NCI-H748 (cell line): Measurements from ENCODE around the gene FGF10.

ENCODE experiments used
- DNase-seq: peaks from one replicate; lab custom pipeline; 2025; ENCODE audit not compliant: unreplicated experiment; lab: John Stamatoyannopoulos, UW

The FGF10 gene

DNA sequence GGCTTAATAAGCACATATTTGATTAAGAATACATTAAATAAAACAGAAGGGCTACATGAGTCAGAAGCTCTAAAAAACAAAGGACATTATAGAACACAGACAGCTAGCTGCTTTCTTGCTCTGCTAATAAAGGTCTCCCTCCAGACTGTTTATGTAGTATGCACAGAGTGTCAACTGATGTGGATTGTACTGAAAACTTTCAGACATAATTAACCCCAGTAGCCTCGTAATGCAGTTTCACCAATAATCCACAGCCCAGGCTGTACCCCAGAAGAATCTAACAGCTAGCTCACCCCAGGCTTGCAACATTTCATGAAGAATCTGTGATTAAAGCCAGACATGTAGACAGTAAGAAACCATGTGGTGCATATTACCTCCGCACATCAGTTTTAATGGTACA lies 30.8 kb downstream of the FGF10 start:
- no peak for DNase-seq

DNA sequence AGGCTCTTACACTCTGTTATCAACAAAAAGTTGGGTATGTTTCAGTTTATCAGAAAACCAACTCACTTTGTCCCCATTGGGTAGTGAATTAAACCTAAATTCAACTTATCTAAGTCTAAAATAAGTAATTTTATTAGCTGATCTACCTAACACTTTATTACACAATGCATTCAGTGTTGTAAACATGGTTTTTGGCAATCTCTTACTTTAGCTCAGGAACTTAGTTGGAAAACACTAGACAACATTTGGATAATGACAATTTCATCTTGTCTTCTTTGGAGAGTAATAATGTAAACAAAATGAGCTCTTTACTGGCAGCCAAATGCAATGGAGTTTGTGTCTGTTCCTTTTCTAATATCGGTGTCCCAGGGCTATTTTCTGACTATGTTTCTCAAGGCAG lies 33.0 kb downstream of the FGF10 start:
- no peak for DNase-seq

DNA sequence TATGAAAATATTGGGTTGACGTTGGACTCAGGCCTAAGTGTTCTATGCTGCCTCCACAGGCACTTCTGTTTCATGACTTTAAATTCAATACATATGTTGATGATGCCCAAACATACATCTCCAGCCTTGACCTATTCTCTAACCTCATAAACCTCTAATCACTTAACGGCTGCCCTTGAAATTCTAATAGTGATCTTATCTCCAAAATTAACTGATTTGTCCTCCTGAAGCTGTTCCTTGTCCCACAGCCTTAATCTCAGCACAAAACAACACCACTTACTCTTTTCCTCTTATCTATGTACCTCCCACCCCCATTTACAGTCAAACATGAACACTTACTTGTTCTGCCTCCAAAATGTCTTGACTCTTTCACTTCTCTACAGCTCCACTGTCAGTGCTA lies 43.3 kb downstream of the FGF10 start:
- no peak for DNase-seq

DNA sequence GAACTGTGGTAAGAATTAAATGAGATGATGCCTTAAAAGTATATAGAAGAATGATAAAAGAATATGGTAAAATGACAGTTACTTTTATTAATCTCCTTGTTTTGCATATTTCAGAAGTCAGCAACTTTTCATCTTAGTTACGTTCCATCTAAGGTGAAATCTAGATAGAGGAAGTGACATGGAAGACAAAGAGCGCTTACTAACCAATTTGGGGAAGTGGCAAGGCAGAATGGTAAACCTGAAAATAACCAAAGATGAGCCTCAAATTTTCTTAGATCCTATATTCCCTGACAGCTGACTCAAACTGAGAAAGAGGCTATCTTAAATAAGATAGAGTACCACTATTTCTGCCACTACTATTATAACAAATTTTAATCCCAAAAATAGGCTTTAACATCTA lies 52.5 kb downstream of the FGF10 start:
- no peak for DNase-seq

DNA sequence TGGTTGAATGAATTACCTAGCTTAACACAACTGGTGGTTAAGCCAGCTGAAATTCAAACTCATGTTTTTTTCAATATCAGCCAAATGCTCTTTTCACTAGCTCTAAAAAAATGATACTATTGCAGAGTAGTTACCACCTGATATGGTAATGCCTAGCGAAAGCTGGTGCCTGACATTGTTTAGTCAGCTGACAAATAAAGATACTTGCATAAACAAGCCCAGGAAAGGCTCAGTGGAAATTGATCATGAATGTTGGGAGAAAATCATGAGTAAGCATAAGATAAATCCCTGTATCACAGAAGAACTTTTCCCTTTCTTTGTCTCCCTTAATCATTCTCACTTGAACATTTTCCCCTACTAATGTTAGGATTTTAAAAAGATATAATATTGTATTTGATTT lies 54.6 kb downstream of the FGF10 start:
- DNase-seq, result no peak

DNA sequence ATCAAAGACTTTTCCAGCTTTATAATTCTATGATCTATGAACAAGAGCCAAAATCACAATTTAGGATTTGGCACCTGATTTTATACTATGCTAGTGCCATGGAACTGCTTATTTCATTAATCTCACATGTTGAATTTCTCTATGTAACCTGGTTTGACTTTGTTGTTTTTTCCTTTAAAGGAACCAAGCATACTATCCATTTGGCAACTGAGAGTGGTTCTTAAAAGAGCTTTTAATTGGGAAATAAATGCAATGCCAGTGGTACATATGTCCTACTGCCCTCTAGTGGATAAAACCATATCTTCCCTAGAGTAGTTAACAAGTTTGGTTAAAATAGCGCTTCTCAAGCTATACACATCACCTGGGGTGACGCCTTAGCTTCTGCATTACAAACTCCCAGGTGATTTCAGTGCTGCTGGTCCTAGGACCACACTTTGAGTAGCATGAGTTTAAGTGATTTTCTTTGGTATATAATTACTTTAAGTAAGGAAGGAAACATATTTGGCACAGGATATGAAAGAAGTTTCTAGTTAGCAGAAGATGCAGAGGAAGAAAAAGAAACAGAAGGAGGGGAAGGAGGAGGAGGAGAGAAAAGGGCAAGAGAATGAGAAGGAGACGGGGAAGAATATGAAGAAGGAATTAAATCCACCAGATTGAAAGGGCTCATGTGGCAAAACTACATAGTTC lies 56.8 kb downstream of the FGF10 start:
- DNase-seq, result peak; percentile 92

DNA sequence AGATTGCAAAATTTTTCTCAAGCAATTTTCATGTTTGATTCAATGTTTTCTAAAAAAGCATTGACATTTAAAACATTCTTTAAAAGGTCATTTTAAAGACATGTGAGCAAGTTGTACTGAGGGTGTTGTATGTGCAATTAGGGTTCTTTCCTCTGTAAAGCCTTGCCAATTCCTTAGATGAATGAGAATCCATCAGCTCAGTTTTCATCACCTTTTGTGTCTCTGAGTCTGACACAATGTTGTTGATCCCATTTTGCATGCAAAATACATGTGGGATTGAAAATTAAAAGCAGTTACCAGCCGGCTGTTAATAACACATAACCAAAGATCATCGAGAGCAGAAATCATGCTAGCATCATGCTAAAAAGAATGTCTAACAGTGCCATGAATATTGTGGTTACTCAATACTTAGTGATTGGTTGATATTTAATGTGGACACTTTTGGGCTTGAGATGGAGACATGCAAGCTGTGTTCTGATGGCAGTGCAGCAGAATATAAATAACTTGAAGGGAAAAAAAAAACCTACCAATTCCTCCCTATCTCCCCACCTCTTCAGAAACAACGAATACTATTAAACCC lies 57.7 kb downstream of the FGF10 start:
- no peak for DNase-seq

DNA sequence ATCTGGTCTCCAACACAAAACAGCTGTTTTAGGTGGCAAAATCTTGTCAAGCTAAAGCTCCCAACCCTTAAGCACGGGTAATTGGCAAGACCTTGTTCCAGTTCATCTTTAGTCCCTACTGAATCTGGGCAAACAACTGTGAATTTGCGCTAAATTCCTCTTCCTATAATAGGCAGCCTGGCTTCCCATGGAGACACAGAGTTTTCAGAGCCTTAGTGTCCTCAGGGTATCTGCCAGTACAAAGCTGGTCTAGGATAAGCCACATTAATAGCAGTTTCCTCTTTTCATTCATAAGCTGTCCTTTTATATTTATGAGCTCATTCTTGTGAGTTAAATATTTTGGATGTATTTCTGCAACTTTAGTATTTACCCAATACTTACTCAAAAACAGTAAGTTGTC lies 59.5 kb downstream of the FGF10 start:
- peak; percentile 34 for DNase-seq

DNA sequence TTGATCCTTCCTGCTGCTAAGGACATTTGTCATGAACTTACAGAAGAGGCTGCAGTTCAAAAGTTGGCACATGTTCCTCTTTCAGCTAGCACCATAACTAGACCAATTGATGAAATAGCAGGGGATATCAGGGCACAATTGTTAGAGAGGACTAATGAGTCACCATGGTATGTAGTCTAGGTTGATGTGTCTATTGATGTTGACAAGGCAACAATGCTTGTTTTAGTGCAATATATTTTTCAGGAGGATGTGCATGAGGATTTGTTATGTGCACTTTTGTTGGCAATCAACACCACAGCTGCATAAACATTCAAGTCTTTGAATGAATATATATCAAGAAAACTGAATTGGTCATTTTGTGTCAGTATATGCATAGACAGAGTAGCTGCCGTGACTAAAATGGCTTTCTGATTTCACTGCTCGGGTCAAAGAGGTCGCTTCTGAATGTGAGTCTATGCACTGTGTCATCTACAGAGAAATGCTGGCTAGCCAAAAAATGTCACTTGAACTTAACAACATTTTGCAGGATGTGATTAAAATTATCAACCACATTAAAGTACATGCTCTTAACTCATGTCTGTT lies 68.0 kb downstream of the FGF10 start:
- no peak for DNase-seq

DNA sequence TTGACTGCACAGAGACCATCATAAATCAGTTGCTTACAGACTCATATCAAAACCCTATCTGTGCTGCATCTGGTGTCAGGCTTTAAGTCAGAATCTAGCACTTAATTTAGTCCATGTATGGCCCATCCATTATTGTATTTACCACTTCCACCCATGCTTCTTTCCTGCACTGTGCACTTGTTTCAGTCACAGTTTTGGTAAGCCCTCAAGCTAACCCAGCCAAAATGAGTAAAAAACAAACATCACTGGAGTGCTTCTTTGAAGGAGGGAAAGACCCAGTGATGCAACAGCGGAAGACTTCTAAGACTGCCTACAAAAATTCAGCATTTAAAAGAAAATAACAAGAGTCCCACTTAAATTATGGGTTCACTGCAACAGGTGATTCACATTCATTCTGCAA lies 69.0 kb downstream of the FGF10 start:
- DNase-seq, result no peak

DNA sequence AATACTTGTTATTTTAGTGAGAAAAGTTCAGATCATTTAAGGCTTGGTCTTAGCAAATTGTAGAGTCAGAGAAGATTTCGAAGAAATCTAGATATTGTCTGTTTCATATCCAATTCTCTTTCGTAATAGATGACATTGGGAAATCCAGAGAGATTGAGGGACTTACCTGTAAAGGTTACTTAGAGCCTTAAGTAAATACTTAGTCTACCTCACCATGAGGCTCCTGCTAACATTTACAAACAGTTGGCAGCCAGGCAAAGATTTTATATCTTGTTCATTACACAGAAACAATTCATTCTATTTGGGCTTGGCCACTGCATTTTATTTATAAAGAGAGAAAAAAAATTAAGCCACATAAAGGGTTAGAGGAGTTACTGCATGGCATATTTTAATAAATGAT lies 70.3 kb downstream of the FGF10 start:
- no peak for DNase-seq

DNA sequence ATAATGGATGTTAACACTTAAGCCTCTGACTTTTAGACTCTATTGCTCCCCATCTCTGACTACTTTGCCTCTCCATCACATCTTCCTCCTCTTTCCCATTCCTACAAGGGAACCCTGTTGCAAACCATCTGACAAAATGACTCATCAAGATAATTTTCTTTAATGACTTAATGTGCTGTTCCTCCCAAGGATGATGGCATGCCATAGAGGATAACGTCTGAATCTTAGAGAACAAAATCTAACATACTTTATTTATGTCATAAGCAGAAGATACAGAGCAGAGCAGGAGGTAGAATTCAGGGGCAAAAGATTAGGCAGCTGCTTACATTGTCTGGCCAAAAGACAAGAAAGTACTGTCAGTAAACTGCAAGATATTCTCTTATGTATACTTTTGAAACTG lies 76.8 kb downstream of the FGF10 start:
- DNase-seq, result no peak

DNA sequence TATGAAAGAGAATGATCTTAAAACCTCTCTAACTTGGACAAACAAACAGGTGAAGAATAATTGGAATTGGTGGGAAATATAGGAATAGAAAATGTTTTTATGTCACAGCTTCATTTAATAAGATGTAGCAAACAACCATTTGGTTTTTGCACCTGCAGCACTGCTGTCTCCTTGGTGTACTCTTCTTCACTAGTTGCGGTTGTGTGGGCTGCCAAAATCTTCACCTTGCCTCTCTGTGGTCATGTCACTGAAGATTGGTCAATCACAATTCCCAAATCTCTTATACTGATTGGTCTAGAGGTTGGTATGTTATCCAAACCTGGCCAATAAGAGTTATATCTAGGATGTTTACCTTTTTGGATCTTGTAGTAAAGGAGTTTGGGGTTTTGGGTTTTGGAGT lies 88.7 kb downstream of the FGF10 start:
- DNase-seq, result no peak

DNA sequence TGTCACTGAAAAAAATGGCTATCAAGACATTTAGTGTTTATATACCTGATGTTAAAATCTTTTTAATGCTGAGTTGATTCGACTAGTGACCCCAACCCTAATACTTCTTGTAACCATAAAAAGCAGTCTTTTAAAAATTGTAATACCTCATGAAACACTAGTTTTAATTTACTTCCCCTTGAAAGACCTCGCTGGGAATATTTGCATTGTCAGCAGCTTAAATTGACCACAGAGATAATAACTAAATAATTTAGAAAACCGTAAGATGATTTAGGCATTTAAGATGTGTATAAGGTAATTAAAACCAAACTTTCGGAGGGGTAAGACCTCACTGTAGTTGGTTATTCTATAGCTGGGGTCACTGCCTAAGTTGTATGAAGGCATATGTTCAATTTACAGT lies 89.8 kb downstream of the FGF10 start:
- no peak for DNase-seq

DNA sequence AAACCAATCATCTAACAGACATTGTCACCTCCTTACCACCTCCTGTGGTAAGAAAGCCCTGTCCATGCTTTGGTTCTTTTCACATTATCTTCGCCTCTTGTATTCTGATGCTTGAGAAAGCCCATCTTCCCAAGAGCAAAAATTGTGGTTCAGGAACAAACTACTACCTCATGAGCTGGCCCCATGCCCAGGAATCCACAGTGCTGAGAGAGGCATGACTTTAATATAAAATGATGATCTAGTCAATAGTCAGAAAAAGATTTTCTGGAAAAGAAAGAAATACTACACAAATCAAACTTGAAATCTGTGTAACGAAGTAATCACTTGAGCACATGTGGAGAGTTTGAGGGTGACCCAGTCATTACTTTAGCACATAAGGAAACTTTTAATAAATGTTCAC lies 94.7 kb downstream of the FGF10 start:
- DNase-seq, result no peak

DNA sequence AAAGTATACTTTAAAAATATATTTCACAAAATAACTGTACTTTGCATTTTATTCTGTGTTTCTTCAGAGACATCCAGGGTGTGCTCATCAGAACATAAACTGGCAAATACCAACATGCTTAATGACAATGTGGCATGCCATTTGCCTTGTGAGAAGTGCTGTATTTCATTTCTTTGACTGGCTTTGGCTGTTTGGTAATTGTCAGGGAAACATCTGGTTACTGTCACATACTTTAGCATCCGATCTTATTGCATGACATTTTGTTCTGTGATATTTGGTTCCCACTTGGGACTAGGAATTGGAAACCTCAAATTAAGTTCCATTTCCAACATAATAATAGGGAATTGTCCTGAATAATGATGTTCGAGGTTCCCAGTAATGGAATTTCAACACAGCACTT lies 96.5 kb downstream of the FGF10 start:
- no peak for DNase-seq

DNA sequence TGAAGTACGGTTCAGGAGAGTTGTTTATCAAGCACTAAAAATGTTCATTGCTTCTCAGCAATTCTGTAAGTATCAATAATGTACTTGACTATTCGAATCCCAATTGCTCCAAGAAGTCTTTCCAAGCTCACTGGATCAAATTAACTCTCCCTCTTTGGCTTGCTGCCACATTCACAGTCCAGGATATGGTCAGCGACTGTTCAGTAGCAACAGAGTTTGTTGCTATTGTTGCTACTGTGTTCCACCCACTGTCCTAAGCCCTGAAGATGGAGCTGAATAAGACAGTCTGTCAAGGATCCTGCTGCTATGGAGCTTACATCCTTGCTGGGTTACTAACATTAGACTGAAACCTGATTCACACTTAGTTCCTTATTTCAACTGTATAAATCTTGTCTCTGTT lies 110.8 kb downstream of the FGF10 start:
- DNase-seq, result peak; percentile 45

DNA sequence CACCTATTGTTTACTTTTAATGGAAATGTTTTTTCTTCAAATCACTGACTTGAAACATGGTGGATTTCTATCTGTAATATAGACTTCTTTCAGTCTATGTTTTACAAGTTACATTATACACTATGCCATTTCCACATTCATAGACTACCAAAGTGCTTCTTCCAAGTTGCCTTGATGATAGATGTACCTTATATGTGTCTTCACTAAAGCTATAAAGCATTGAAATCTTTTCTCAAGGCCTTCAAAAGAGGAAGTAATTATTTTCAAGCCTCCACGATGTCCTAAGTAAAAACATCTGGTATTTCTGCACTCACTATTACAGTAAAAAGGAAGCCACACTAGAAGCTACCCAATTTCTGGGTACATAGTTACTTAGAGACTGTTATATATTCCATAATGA lies 113.3 kb downstream of the FGF10 start:
- no peak for DNase-seq

DNA sequence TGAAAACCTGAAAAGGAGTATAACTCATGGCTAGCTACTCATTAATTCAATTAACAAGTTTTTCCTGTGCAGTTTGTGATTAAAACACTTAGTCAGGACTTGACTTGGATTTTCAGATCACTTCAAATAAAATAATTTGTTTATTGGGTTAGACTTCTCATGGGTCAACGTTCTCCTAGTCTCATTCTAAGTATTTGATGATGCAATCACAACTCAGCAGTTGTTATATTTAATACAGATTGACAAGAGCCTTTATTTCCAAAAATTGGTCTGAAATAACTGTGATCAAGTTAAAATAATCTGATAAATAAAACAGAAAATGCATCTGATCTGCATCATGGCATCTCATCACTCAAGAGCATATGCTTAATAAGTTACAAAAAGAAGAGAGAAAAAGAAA lies 113.9 kb downstream of the FGF10 start:
- DNase-seq, result no peak

DNA sequence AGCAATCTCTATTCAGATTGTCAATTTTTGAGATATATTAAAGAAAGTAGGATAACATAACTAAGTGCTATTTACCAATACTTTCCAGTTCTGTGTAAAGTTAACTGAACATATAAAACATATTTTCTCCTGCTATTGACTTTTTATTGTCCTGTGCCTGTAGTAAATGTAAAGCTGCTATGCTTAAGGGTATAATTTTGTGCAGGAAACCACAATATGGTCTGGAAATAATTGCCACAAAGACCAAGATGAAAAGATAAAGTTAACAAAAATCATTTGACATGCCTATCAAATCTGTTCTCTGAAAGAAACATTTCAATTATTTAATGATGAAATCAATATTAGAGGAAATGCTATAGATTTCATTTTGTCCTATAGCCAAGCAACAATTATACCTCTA lies 121.3 kb downstream of the FGF10 start:
- DNase-seq, result no peak

DNA sequence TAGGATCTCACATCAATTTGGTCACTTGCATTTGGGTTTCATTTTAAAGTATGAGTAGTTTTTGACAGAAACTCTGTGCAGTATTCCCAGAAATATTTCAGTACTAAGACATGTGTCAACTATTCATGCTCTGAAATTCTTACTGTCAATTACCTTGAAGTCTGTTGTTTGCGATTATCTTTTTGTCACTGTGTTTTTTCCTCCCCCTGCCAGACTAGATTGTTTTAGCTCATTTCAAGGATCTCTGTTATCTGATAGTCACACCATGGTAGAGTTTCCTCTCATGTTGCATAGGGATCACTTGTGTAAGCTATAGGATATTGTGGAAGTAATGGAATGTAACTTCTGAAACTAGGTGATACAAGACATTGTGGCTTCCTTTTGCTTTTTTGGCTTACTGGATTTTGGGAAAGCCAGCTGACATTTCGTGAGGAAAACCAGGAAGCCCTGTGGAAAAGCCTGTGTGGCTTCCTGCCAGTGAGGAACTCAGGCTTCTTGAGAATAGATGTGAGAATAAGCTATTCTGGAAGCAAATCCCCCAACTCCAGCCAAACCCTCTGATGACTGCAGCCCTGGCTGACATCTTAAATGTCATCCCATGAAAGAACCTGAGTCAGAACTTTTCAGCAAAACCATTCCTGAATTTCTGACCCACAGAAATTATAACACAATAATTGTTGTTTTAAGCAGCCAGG lies 122.2 kb downstream of the FGF10 start:
- DNase-seq, result no peak

DNA sequence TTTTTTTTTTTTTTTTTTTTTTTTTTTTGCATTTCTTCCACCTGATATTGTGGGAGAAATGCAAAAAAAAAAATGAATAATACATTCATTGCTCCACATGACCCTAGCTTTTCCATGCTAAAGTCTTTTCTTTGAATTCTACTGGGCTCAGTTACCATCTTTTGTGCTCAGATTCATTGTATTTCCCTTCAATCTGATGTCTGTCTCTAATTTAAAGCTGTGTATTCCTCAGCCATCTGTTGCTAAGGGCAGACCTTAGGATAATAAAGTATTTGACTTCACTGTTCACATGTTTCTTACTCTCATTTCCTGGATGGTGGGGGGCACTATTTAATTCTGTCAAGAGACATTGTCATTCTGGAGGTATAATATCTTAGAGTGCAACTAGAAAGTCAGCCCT lies 123.5 kb downstream of the FGF10 start:
- DNase-seq, result no peak
